GM19240 (cell line): ENCODE measurements around the gene KCNQ2.
"Not testable (repeated sequence)": the region's sequence is repeated elsewhere in the genome, so short reads cannot be mapped to it uniquely, and the experiment has no call there.

ENCODE experiments used
- DNase-seq: peaks from one replicate; pipeline ENCODE4 v3.0.0; 2011; ENCODE audit warnings: low spot score; ENCODE audit not compliant: insufficient read length

KCNQ2 gene

GRCh38 chr20:63471981-63472831 is at the start of gene KCNQ2:
Gene KCNQ2, minus strand, starts transcription at chr20:63472655. Its CDS starts 192 bp downstream, at chr20:63472463.
- DNase-seq: no peak

GRCh38 chr20:63521602-63522001 is 49.1 kb upstream of the KCNQ2 start:
- no peak for DNase-seq

- peak; percentile 81 for DNase-seq
Observed at GRCh38 chr20:63520934-63521601, 48.6 kb upstream of the KCNQ2 start.

- DNase-seq: peak; percentile 92
Observed at GRCh38 chr20:63520504-63520933, 48.1 kb upstream of the KCNQ2 start, which contains the start of gene PPDPF. Gene PPDPF, plus strand, starts transcription at chr20:63520765. Its CDS starts 544 bp downstream, at chr20:63521309.

- no peak for DNase-seq
Observed at GRCh38 chr20:63519668-63520503, 47.4 kb upstream of the KCNQ2 start.

GRCh38 chr20:63518946-63519667 is 46.7 kb upstream of the KCNQ2 start:
- DNase-seq: no peak

GRCh38 chr20:63518351-63518861 is 46.0 kb upstream of the KCNQ2 start:
- DNase-seq: no peak

- no peak for DNase-seq
Observed at GRCh38 chr20:63517376-63518309, 45.2 kb upstream of the KCNQ2 start.

GRCh38 chr20:63514520-63514919 is 42.1 kb upstream of the KCNQ2 start:
- DNase-seq: not testable (repeated sequence)

- no peak for DNase-seq
Observed at GRCh38 chr20:63513207-63513606, 40.8 kb upstream of the KCNQ2 start.

- no peak for DNase-seq
Observed at GRCh38 chr20:63509088-63509564, 36.7 kb upstream of the KCNQ2 start.

- no peak for DNase-seq
Observed at GRCh38 chr20:63508072-63508768, 35.8 kb upstream of the KCNQ2 start.

- no peak for DNase-seq
Observed at GRCh38 chr20:63507083-63507743, 34.8 kb upstream of the KCNQ2 start.

- DNase-seq: no peak
Observed at GRCh38 chr20:63505723-63506122, 33.3 kb upstream of the KCNQ2 start.

- DNase-seq: no peak
Observed at GRCh38 chr20:63505281-63505680, 32.8 kb upstream of the KCNQ2 start.

GRCh38 chr20:63504642-63505041 is 32.2 kb upstream of the KCNQ2 start:
- no peak for DNase-seq

- DNase-seq: no peak
Observed at GRCh38 chr20:63503524-63503923, 31.1 kb upstream of the KCNQ2 start.

GRCh38 chr20:63502671-63503172 is 30.3 kb upstream of the KCNQ2 start:
- no peak for DNase-seq
